ENCODE results near the gene SCCPDH.

Gene SCCPDH

GRCh38 chr1:246699095-246699735 lies 25.0 kb upstream of the SCCPDH start:
- peaks cover 10% of the 10 kb centered on the region for H3K9me3 Mint-ChIP-seq
- peaks cover 13% of the 10 kb centered on the region for H3K4me1 Mint-ChIP-seq
- TF ChIP-seq CTCF (IDR thresholded peaks at IDR 0.05; ENCODE audit: unreplicated experiment in 3 of 3): peak; percentile 86 to 91 (median 90)
- peaks cover 5% of the 10 kb centered on the region for H3K36me3 Mint-ChIP-seq (ENCODE audit: low read depth)
- H3K4me3 Mint-ChIP-seq: peak overlapping the region; percentile 64 to 72 (median 71)
- peak overlapping the region in 1 of 3 experiments; percentile 3 for H3K27ac Mint-ChIP-seq
- peaks cover 4% of the 10 kb centered on the region for H3K27me3 Mint-ChIP-seq (ENCODE audit: low read depth)

GRCh38 chr1:246703581-246703980 lies 20.6 kb upstream of the SCCPDH start:
- no peaks in the 10 kb centered on the region for H3K9me3 Mint-ChIP-seq
- no peak overlapping the region for H3K27ac Mint-ChIP-seq
- no peak for TF ChIP-seq CTCF (IDR thresholded peaks at IDR 0.05; ENCODE audit: unreplicated experiment in 3 of 3)
- H3K4me1 Mint-ChIP-seq: peaks cover 6% of the 10 kb centered on the region
- no peak overlapping the region for H3K4me3 Mint-ChIP-seq
- peaks cover 5% of the 10 kb centered on the region for H3K27me3 Mint-ChIP-seq (ENCODE audit: low read depth)
- no peaks in the 10 kb centered on the region for H3K36me3 Mint-ChIP-seq (ENCODE audit: low read depth)

GRCh38 chr1:246705368-246705767 lies 18.8 kb upstream of the SCCPDH start:
- H3K4me3 Mint-ChIP-seq: no peak overlapping the region
- peaks cover 7% of the 10 kb centered on the region for H3K27me3 Mint-ChIP-seq (ENCODE audit: low read depth)
- H3K27ac Mint-ChIP-seq: no peak overlapping the region
- peaks cover 5% of the 10 kb centered on the region for H3K9me3 Mint-ChIP-seq
- no peak for TF ChIP-seq CTCF (IDR thresholded peaks at IDR 0.05; ENCODE audit: unreplicated experiment in 3 of 3)
- no peaks in the 10 kb centered on the region for H3K4me1 Mint-ChIP-seq
- no peaks in the 10 kb centered on the region for H3K36me3 Mint-ChIP-seq (ENCODE audit: low read depth)

- Mint-ChIP-seq H3K4me1 (no peaks in the 10 kb centered on the region), H3K27me3 (ENCODE audit: low read depth) (peaks cover 12% of the 10 kb centered on the region), H3K4me3 (no peak overlapping the region), H3K9me3 (peaks cover 18% of the 10 kb centered on the region), H3K36me3 (ENCODE audit: low read depth) (no peaks in the 10 kb centered on the region), H3K27ac (no peak overlapping the region)
- TF ChIP-seq CTCF (IDR thresholded peaks at IDR 0.05; ENCODE audit: unreplicated experiment in 3 of 3): no peak
Observed at GRCh38 chr1:246708166-246708565, 16.0 kb upstream of the SCCPDH start.

GRCh38 chr1:246709196-246709595 lies 15.0 kb upstream of the SCCPDH start:
- H3K9me3 Mint-ChIP-seq: peaks cover 21% of the 10 kb centered on the region
- H3K36me3 Mint-ChIP-seq (ENCODE audit: low read depth): no peaks in the 10 kb centered on the region
- no peak for TF ChIP-seq CTCF (IDR thresholded peaks at IDR 0.05; ENCODE audit: unreplicated experiment in 3 of 3)
- H3K4me1 Mint-ChIP-seq: no peaks in the 10 kb centered on the region
- H3K27ac Mint-ChIP-seq: no peak overlapping the region
- H3K27me3 Mint-ChIP-seq (ENCODE audit: low read depth): peaks cover 12% of the 10 kb centered on the region
- no peak overlapping the region for H3K4me3 Mint-ChIP-seq

GRCh38 chr1:246709835-246710234 lies 14.4 kb upstream of the SCCPDH start:
- peaks cover 12% of the 10 kb centered on the region for H3K27me3 Mint-ChIP-seq (ENCODE audit: low read depth)

More at GRCh38 chr1:246709835-246710234, 14.4 kb upstream of the SCCPDH start:
- Mint-ChIP-seq H3K27ac (no peak overlapping the region), H3K9me3 (peaks cover 21% of the 10 kb centered on the region), H3K36me3 (ENCODE audit: low read depth) (no peaks in the 10 kb centered on the region), H3K4me3 (no peak overlapping the region), H3K4me1 (no peaks in the 10 kb centered on the region)
- TF ChIP-seq CTCF (IDR thresholded peaks at IDR 0.05; ENCODE audit: unreplicated experiment in 3 of 3): no peak
